GM12872 (cell line): ENCODE data around the gene KRTAP9-7.

Experiments used
- TF ChIP-seq, protein P1 (sequence below): IDR thresholded peaks from 3 replicates; pipeline ENCODE4 v1.5.1; 2011; ENCODE audit warnings: low read depth, mild to moderate bottlenecking, low read length, moderate library complexity; ENCODE audit not compliant: insufficient read depth

Gene KRTAP9-7

DNA sequence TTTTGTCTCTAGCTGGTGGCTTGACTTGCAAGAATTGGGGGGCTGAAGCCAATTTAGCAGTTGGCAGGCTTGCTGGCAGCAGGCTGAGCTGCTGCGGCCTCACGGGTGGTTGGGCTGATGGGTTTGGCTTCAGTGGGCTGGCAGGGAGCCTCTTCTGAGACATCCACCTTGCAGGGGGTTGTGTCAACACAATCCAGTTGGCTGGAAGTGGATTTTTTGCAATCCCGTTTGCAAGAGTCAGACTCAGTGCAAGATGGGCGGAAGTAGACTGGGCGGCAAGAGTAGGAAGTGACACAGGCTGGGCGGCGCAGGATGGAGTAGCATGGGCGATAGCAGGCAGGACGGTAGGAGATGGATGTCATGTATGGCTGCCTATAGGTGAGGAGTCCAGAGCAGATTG lies 32.1 kb downstream of the KRTAP9-7 start:
- TF ChIP-seq, protein P1, sequence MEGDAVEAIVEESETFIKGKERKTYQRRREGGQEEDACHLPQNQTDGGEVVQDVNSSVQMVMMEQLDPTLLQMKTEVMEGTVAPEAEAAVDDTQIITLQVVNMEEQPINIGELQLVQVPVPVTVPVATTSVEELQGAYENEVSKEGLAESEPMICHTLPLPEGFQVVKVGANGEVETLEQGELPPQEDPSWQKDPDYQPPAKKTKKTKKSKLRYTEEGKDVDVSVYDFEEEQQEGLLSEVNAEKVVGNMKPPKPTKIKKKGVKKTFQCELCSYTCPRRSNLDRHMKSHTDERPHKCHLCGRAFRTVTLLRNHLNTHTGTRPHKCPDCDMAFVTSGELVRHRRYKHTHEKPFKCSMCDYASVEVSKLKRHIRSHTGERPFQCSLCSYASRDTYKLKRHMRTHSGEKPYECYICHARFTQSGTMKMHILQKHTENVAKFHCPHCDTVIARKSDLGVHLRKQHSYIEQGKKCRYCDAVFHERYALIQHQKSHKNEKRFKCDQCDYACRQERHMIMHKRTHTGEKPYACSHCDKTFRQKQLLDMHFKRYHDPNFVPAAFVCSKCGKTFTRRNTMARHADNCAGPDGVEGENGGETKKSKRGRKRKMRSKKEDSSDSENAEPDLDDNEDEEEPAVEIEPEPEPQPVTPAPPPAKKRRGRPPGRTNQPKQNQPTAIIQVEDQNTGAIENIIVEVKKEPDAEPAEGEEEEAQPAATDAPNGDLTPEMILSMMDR, result no peak

DNA sequence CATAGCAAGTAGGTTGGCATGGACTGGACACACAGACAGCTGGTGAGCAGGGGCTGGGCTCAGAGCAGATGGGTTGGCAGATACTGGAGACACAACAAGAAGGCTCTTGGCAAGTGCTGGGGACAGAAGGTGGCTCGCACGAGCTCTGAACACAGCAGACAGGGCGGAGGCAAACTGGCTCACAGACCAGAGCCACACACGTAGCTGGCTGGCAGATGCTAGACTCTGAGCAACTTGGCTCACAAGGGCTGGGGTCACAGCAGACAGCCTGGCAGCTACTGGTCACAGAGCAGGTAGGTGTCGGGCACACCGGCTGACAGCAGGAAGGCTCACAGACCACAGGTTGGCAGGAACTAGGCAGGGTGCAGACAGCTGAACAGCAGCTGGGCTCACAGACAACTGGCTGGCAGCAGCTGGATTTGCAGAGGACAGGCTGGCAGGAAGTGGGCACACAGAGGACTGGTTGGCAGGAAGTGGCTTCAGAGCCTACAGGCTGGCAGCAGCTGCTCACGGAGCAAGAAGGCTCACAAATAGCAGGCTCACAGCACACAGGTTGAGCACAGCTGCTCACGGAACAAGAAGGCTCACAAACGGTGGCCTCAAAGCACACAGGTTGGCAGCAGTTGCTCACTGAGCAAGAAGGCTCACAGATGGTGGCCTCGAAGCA lies 32.9 kb downstream of the KRTAP9-7 start:
- TF ChIP-seq, protein P1, result no peak

DNA sequence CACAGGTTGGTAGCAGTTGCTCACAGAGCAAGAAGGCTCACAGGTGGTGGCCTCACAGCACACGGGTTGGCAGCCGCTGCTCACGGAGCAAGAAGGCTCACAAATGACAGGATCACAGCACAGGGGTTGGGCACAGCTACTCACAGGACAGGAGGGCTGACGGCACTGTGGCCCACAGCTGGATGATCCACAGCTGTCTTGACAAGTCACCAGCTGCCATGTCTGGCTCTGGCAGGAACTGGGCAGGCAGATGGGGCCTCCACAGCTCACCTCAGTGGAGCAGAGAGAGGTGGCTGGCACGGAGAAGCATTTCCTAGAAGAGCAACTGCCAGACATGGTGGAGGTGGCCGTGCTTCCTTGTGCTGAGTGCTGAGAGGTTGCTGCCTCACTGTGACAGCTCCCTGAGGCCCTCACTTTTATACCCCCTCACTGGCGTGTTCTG lies 33.4 kb downstream of the KRTAP9-7 start, which contains the start of gene KRTAP16-1:
TSS of gene KRTAP16-1 (minus strand) at position 392 of the 442 bp plus-strand sequence. CDS start at position 336, 56 bp downstream.
- TF ChIP-seq, protein P1, result no peak

DNA sequence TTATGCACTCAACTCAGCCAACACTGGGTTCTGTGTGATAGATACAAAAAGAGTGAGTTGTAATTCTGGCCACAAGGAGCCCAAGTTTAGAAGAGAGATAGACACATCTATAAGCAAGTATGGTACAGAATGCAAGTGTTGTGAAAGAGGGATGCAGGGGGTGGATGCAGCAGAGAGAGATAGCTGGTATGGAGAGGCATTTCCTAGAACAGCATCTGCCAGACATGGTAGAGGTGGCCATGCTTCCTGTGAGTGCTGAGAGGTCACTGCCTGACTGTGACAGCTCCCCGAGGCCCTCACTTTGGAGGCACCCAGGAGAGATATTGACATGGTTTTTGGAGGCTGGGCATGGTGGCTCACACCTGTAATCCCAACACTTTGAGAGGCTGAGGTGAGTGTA lies 35.6 kb downstream of the KRTAP9-7 start:
- TF ChIP-seq, protein P1, result no peak

DNA sequence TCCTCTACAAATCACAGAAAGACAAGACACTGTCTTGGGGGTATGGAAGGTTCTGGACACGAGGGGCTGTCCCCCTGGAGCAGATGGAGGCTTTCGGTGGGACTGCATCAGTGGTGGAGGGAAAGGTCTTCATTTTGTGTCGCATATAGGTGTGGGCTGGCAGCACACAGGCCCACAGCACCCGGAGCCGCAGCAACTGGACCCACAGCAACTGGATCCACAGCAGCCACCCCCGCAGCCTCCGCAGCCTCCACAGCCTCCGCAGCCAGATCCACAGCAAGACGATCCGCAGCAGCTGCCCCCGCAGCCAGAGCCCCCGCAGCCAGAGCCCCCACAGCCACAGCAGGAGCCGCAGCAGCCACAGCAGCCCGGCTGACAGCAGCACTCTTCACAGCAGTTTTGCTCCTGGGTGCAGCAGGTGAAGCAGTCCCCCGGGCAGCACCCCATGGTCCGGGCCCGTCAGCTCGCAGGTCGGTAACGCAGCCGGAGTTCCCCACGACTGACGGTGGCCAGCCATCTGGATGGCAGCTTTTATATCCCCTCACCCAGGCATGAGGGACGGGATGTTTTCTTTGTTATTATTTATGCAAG lies 39.8 kb downstream of the KRTAP9-7 start, which contains the start of gene KRTAP17-1:
TSS of gene KRTAP17-1 (minus strand) at position 507 of the 591 bp plus-strand sequence. CDS start at position 447, 60 bp downstream.
- TF ChIP-seq, protein P1, result no peak

DNA sequence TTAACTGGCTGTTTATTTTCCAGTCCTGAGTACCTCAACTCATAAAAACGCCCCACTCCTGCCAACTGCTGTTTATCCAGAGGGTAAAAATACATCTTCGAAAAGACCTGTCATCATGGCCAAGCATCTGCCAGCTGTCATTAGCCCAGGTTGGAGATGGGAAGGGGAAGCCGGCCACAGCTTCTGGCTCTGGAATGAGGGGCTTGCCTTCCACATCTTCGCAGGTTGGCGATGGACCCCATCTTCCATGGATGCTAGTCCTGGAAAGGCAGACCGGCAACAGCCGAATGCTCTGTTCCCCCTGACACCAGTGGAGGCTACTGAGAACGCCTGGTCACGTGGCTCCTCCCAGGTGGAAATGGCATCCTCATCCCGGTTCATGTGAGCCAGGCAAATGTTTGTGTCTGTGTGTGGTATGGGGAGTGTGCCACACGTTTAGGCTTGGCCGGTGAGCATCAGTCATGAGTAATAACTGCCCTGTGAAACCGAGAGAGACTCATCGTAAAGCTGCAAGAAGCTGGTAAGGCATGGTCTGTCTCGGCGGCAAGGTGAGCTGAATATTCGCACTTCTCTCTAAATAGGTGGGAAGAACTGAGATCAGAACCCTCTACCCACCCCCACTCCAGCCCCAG lies 40.4 kb downstream of the KRTAP9-7 start:
- TF ChIP-seq, protein P1, result no peak

DNA sequence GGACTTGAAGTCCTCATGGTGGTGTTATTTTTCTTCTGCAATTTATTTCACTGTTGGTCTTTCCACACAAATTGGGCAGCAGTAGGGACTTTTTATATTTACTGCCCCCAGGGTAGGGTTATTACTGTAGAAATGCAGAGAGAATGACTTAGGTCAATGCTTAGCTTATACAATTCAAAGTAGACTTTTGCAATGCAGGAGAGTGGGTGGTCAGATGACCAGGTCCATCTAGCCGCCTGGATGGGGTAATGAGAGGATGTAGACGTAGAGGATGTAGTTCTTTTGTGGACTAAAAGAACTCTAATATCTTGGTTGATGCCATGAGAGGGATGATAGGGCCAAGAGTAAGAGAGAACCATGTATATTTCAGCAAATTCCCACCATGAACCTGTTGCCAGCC lies 42.7 kb downstream of the KRTAP9-7 start:
- TF ChIP-seq, protein P1, result no peak
